GM12878 (cell line): Measurements from ENCODE around the gene NECAB2. TPM values are rescaled to one million over a fixed set of nuclear protein-coding genes. Genes with fewer than 3 reads are reported as not detected.

Experiments used
- ATAC-seq: fragments of 200-7000 bp; cut with Tn5 transposase; 3 replicates; pipeline ENCODE4 v1.9.1; 2020; ENCODE audit warnings: mild to moderate bottlenecking, moderate library complexity
- BruUV-seq: library from RNA; stranded (reverse); fragments of 400-500 nt; replicated peaks from 2 replicates; lab custom pipeline; 2021; lab: Mats Ljungman, UMichigan
- CTCF ChIA-PET: fragments of 300-600 bp; sonication (Branson Sonifier 250); formaldehyde crosslinking; extraction: SDS; loops from one replicate; lab custom pipeline; 2021; ENCODE audit warnings: inconsistent platforms; lab: Yijun Ruan, JAX
- POLR2A ChIA-PET: fragments of 350-600 bp; formaldehyde crosslinking; extraction: SDS; loops from one replicate; lab custom pipeline; 2021; ENCODE audit warnings: inconsistent platforms; lab: Charles Lee
- RAD21 ChIA-PET: fragments of 300-600 bp; sonication (Branson Sonifier 250); formaldehyde crosslinking; loops from one replicate; lab custom pipeline; 2023; ENCODE audit warnings: antibody characterized with exemption; ENCODE audit not compliant: unreplicated experiment; lab: Charles Lee
- SMC1A ChIA-PET: fragments of 300-600 bp; sonication (Branson Sonifier 250); formaldehyde crosslinking; loops from one replicate; lab custom pipeline; 2023; ENCODE audit not compliant: unreplicated experiment, uncharacterized antibody; lab: Charles Lee
- DNase-seq: peaks from one replicate; pipeline ENCODE4 v3.0.0-alpha.2; 2011; ENCODE audit warnings: low read depth, low spot score
- FAIRE-seq: peaks from 3 replicates; lab custom pipeline; 2011; peaks lifted over from hg19 to GRCh38; lab: Jason Lieb, UNC
- H2AFZ ChIP-seq: 2 replicates; pipeline ENCODE4 v1.6.0; 2011; ENCODE audit warnings: low read depth, low read length, control low read depth; ENCODE audit not compliant: control insufficient read depth
- H3K27ac ChIP-seq: 2 replicates; pipeline ENCODE4 v1.5.1; 2011; ENCODE audit warnings: control low read depth; ENCODE audit not compliant: control insufficient read depth, insufficient read depth
- H3K27me3 ChIP-seq, 2 experiments: replicated peaks in 1 of 2; 2 replicates each; pipeline versions ENCODE4 v1.6.0 to v1.6.1; 2011; ENCODE audit warnings: low read length in 1 of 2; ENCODE audit not compliant: control insufficient read depth in 2 of 2, insufficient read depth in 2 of 2
- H3K36me3 ChIP-seq, 2 experiments: 2 replicates each; pipeline ENCODE4 v1.5.1; 2011; ENCODE audit warnings: low read length in 1 of 2; ENCODE audit not compliant: control insufficient read depth in 2 of 2, insufficient read depth in 2 of 2
- H3K4me1 ChIP-seq: 2 replicates; pipeline ENCODE4 v1.6.1; 2011; ENCODE audit warnings: mild to moderate bottlenecking, low read length, moderate library complexity, mixed read lengths; ENCODE audit not compliant: control insufficient read depth, insufficient read depth
- H3K4me2 ChIP-seq: 2 replicates; pipeline ENCODE4 v1.6.0; 2011; ENCODE audit warnings: control low read depth; ENCODE audit not compliant: control insufficient read depth, insufficient read depth
- H3K4me3 ChIP-seq: fragments of 200-600 bp; sonication (generic); 2 replicates; pipeline ENCODE4 v1.5.1; 2016
- H3K79me2 ChIP-seq: 2 replicates; pipeline ENCODE4 v1.6.0; 2011; ENCODE audit warnings: low read length; ENCODE audit not compliant: control insufficient read depth, insufficient read depth
- H3K9ac ChIP-seq: 2 replicates; pipeline ENCODE4 v1.8.0; 2011; ENCODE audit warnings: low read length, control low read depth, mixed read lengths; ENCODE audit not compliant: control insufficient read depth, insufficient read depth
- H3K9me3 ChIP-seq: replicated peaks from 3 replicates; pipeline ENCODE4 v1.5.1; 2011; ENCODE audit warnings: mild to moderate bottlenecking, low read length; ENCODE audit not compliant: control insufficient read depth, insufficient read depth
- H4K20me1 ChIP-seq: 2 replicates; pipeline ENCODE4 v1.6.0; 2011; ENCODE audit not compliant: control insufficient read depth, insufficient read depth
- ATF7 ChIP-seq: fragments of 450-650 bp; IDR thresholded peaks from 2 replicates; pipeline ENCODE4 v1.6.1; 2016; ENCODE audit warnings: low read depth, mild to moderate bottlenecking
- BCL3 ChIP-seq: IDR thresholded peaks from 2 replicates; pipeline ENCODE4 v1.6.1; 2011; ENCODE audit warnings: borderline replicate concordance, low read depth, mild to moderate bottlenecking, moderate library complexity, low read length; ENCODE audit not compliant: insufficient read depth, poor library complexity, severe bottlenecking
- DPF2 ChIP-seq: fragments of 450-650 bp; IDR thresholded peaks from 2 replicates; pipeline ENCODE4 v1.6.1; 2017; ENCODE audit warnings: mild to moderate bottlenecking
- EED ChIP-seq: sonication (generic); IDR thresholded peaks from 2 replicates; pipeline ENCODE4 v1.6.1; 2016; ENCODE audit warnings: antibody characterized with exemption, low read depth
- IKZF2 ChIP-seq, 2 experiments: fragments of 450-650 bp; IDR thresholded peaks; 2 replicates each; pipeline ENCODE4 v1.6.1; 2017; ENCODE audit warnings: mild to moderate bottlenecking in 2 of 2, moderate library complexity in 2 of 2
- KDM1A ChIP-seq: fragments of 200-600 bp; sonication (generic); IDR thresholded peaks from 2 replicates; pipeline ENCODE4 v1.6.1; 2016; ENCODE audit warnings: borderline replicate concordance
- MTA3 ChIP-seq: IDR thresholded peaks from 2 replicates; pipeline ENCODE4 v1.6.1; 2012; ENCODE audit warnings: low read length, inconsistent platforms, borderline replicate concordance
- RCOR1 ChIP-seq: conservative IDR thresholded peaks from 2 replicates; pipeline ENCODE4 v1.6.1; 2012; ENCODE audit warnings: low read depth, low read length, improper control_type of control experiment
- SMARCA5 ChIP-seq: fragments of 450-650 bp; IDR thresholded peaks from 2 replicates; pipeline ENCODE4 v1.6.1; 2017; ENCODE audit warnings: mild to moderate bottlenecking
- SREBF2 ChIP-seq: IDR thresholded peaks from 2 replicates; pipeline ENCODE4 v1.6.1; 2012; ENCODE audit warnings: mild to moderate bottlenecking, low read length
- SRF ChIP-seq, 2 experiments: IDR thresholded peaks; 2 replicates each; pipeline ENCODE4 v1.6.1; 2011; ENCODE audit warnings: low read depth in 2 of 2, low read length in 2 of 2, mild to moderate bottlenecking in 1 of 2, moderate library complexity in 1 of 2
- STAT1 ChIP-seq: fragments of 450-650 bp; conservative IDR thresholded peaks from 2 replicates; pipeline ENCODE4 v1.6.1; 2014; ENCODE audit warnings: antibody characterized with exemption, mild to moderate bottlenecking
- USF1 ChIP-seq: IDR thresholded peaks from 2 replicates; pipeline ENCODE4 v1.6.1; 2011; ENCODE audit warnings: borderline replicate concordance, low read depth, mild to moderate bottlenecking, moderate library complexity, mixed read lengths, low read length; ENCODE audit not compliant: insufficient read depth; ENCODE audit errors: extremely low read length
- ZBTB4 ChIP-seq: fragments of 450-650 bp; formaldehyde crosslinking; IDR thresholded peaks from 2 replicates; pipeline ENCODE4 v1.4.0; 2022; ENCODE audit warnings: mild to moderate bottlenecking, moderate library complexity
- WGBS: methylation state at CpG from one replicate; pipeline ENCODE4 v1.1.6; 2016; ENCODE audit warnings: low lambda C conversion rate; ENCODE audit not compliant: insufficient replicate concordance, insufficient coverage; ENCODE audit errors: missing lambda C conversion rate; 5-methylcytosine and 5-hydroxymethylcytosine counted together
- in situ Hi-C: fragments of 300-500 bp; cut with MboI; formaldehyde crosslinking; loops from 9 replicates; pipeline ENCODE4 v1.14.3; 2018; ENCODE audit warnings: mixed read lengths
- intact Hi-C: fragments of 100-400 bp; cut with micrococcal nuclease; formaldehyde crosslinking; loops from one replicate; pipeline ENCODE4 v1.14.2; 2022; ENCODE audit not compliant: unreplicated experiment
- polyA plus RNA-seq, 11 experiments: library from polyadenylated mRNA; depleted of rRNA in 4 of 11; unstranded in 6 of 11; stranded (reverse) in 5 of 11; fragments of >200 nt; fragmentation: Nextera tagmentation in 4 of 11; fragmentation: Illumina TruSeq in 1 of 11; extraction: Ambion mirVana in 4 of 11; extraction: Trizol in 1 of 11; gene quantifications; 1 replicate in 1 of 11; 2 replicates in 10 of 11; pipeline versions ENCODE4 v1.2.1 to v1.2.3, GENCODE V29; 2011 to 2016; ENCODE audit warnings: inconsistent platforms in 2 of 11, missing spikeins in 2 of 11, low read depth in 1 of 11
- total RNA-seq, 4 experiments: library from RNA; depleted of rRNA in 3 of 4; stranded (reverse); fragments of >200 nt in 3 of 4; fragmentation: Illumina TruSeq in 1 of 4; extraction: Trizol in 1 of 4; gene quantifications; 2 replicates each; pipeline versions ENCODE4 v1.2.1 to v1.2.3, GENCODE V29; 2013 to 2021

The NECAB2 gene
- total and polyA plus RNA-seq, 10 of the 15 experiments (the other 5 are each of a cell fraction or from before 2014, with no cell fraction given), result not detected

GRCh38 chr16:83943516-83944050 lies 24.5 kb upstream of the NECAB2 start:
- H3K9me3 ChIP-seq, result no peaks in the 10 kb centered on the region
- ChIA-PET CTCF (no interaction called here), SMC1A (no interaction called here), POLR2A (no interaction called here), RAD21 (no interaction called here)
- BruUV-seq, result no TSS peak
- TF ChIP-seq SREBF2, result no peak
- TF ChIP-seq SMARCA5, result no peak
- no peak for TF ChIP-seq DPF2
- no peak for TF ChIP-seq MTA3
- TF ChIP-seq ZBTB4 (CRISPR knock-in tag), result no peak
- no peak for TF ChIP-seq SRF (IDR thresholded peaks at IDR 0.05; ENCODE audit: low read depth in 2 of 2, low read length in 2 of 2)
- TF ChIP-seq RCOR1, result no peak
- no peak for TF ChIP-seq EED
- no peak for TF ChIP-seq STAT1
- no peak for TF ChIP-seq BCL3
- TF ChIP-seq KDM1A, result no peak
- TF ChIP-seq USF1, result no peak
- no peak for TF ChIP-seq ATF7
- no peak for TF ChIP-seq IKZF2 (IDR thresholded peaks at IDR 0.05)
- in situ Hi-C loops, result no loop called here
- WGBS, result 52% methylated on average over 10 of the region's 10 CpGs
- intact Hi-C loops, result no loop called here
- FAIRE-seq (no peak), DNase-seq (no peak), ATAC-seq (no peak)
- no peaks in the 10 kb centered on the region for H3K4me1 ChIP-seq
- H3K4me2 ChIP-seq, result no peak overlapping the region
- H3K36me3 ChIP-seq, result no peaks in the 10 kb centered on the region
- H3K27ac ChIP-seq, result no peak overlapping the region
- H3K79me2 ChIP-seq, result no peaks in the 10 kb centered on the region
- H4K20me1 ChIP-seq, result no peaks in the 10 kb centered on the region
- no peak overlapping the region for H3K4me3 ChIP-seq
- H3K27me3 ChIP-seq, result no peaks in the 10 kb centered on the region; a peak in 1 of 4 replicates
- no peak overlapping the region for H2AFZ ChIP-seq
- H3K9ac ChIP-seq, result no peak overlapping the region
